ENCODE measurements around the gene PARP3. TPM values are rescaled to one million over a fixed set of nuclear protein-coding genes. Genes with fewer than 3 reads are reported as not detected.

PARP3 gene
- total RNA-seq, 1 experiment from 2014 or later, result 17.5 TPM

- no peak for ATAC-seq
- no peaks in the 10 kb centered on the region for H3K27me3 ChIP-seq (ENCODE audit: insufficient read depth, low read length)
- intact Hi-C loops (cut with micrococcal nuclease), result no loop called here
- no peak overlapping the region for H3K4me2 ChIP-seq (ENCODE audit: low read length)
- TF ChIP-seq POLR2AphosphoS5 (IDR thresholded peaks at IDR 0.05; ENCODE audit: low read depth, low read length) (no peak), CEBPB (IDR thresholded peaks at IDR 0.05; ENCODE audit: low read depth) (no peak), EZH2phosphoT487 (IDR thresholded peaks at IDR 0.05; ENCODE audit: borderline replicate concordance) (no peak), RAD21 (IDR thresholded peaks at IDR 0.05; ENCODE audit: low read depth) (no peak)
- H3K36me3 ChIP-seq (ENCODE audit: control insufficient read depth in 1 of 2, insufficient read depth in 2 of 2, low read length in 2 of 2), result no peaks in the 10 kb centered on the region
- BruUV-seq (replicated peaks), result no TSS peak
- no peak overlapping the region for H3K27ac ChIP-seq (ENCODE audit: low read depth, low read length)
- no peaks in the 10 kb centered on the region for H3K9me2 ChIP-seq (ENCODE audit: insufficient read depth)
- ChIA-PET CTCF (no interaction called here), POLR2A (no interaction called here), RAD21 (ENCODE audit: low non-redundant PET in 1 of 2, low total read pairs in 2 of 2, uncharacterized antibody in 2 of 2, unreplicated experiment in 2 of 2) (no interaction called here)
- no peaks in the 10 kb centered on the region for H3K9me3 ChIP-seq (ENCODE audit: control insufficient read depth in 1 of 2, insufficient read depth in 1 of 2, low read depth in 1 of 2, low read length in 2 of 2)
- no peaks in the 10 kb centered on the region for H3K79me2 ChIP-seq (ENCODE audit: insufficient read depth, low read length)
- no peak overlapping the region for H2AFZ ChIP-seq (ENCODE audit: low read depth, low read length, poor library complexity, severe bottlenecking)
- DNase-seq (ENCODE audit: low read depth, low spot score), result no peak
- H3K9ac ChIP-seq (ENCODE audit: low read length), result no peak overlapping the region
- no peaks in the 10 kb centered on the region for H4K20me1 ChIP-seq (ENCODE audit: insufficient read depth)
- no peak overlapping the region for H3K4me3 ChIP-seq (replicated peaks in 1 of 2; ENCODE audit: low read depth in 1 of 2, low read length in 2 of 2)
- no peaks in the 10 kb centered on the region for H3K4me1 ChIP-seq (ENCODE audit: control insufficient read depth in 1 of 2, insufficient read depth in 2 of 2, low read length in 2 of 2)
Observed at GRCh38 chr3:51949121-51949520, 7.0 kb downstream of the PARP3 start.

- no peaks in the 10 kb centered on the region for H3K9me2 ChIP-seq (ENCODE audit: insufficient read depth)
- no peaks in the 10 kb centered on the region for H3K36me3 ChIP-seq (ENCODE audit: control insufficient read depth in 1 of 2, insufficient read depth in 2 of 2, low read length in 2 of 2)
- no peak for DNase-seq (ENCODE audit: low read depth, low spot score)
- intact Hi-C loops (cut with micrococcal nuclease), result no loop called here
- ChIA-PET POLR2A (no interaction called here), RAD21 (ENCODE audit: low non-redundant PET in 1 of 2, low total read pairs in 2 of 2, uncharacterized antibody in 2 of 2, unreplicated experiment in 2 of 2) (no interaction called here), CTCF (interaction anchor here (2.2 kb wide), 1 partner anchor 22 kb away, joined by 8 read pairs; the partner anchor contains the start of gene ABHD14B)
- no peak overlapping the region for H3K27ac ChIP-seq (ENCODE audit: low read depth, low read length)
- no peak overlapping the region for H3K4me3 ChIP-seq (replicated peaks in 1 of 2; ENCODE audit: low read depth in 1 of 2, low read length in 2 of 2)
- no peak overlapping the region for H3K9ac ChIP-seq (ENCODE audit: low read length)
- H4K20me1 ChIP-seq (ENCODE audit: insufficient read depth), result no peaks in the 10 kb centered on the region
- no peak overlapping the region for H2AFZ ChIP-seq (ENCODE audit: low read depth, low read length, poor library complexity, severe bottlenecking)
- H3K79me2 ChIP-seq (ENCODE audit: insufficient read depth, low read length), result no peaks in the 10 kb centered on the region
- BruUV-seq (replicated peaks), result no TSS peak
- no peaks in the 10 kb centered on the region for H3K9me3 ChIP-seq (ENCODE audit: control insufficient read depth in 1 of 2, insufficient read depth in 1 of 2, low read depth in 1 of 2, low read length in 2 of 2)
- no peak for ATAC-seq
- H3K27me3 ChIP-seq (ENCODE audit: insufficient read depth, low read length), result no peaks in the 10 kb centered on the region
- no peak for TF ChIP-seq SP1 (IDR thresholded peaks at IDR 0.05; ENCODE audit: low read depth)
- H3K4me2 ChIP-seq (ENCODE audit: low read length), result no peak overlapping the region
- H3K4me1 ChIP-seq (ENCODE audit: control insufficient read depth in 1 of 2, insufficient read depth in 2 of 2, low read length in 2 of 2), result no peaks in the 10 kb centered on the region
Observed at GRCh38 chr3:51950899-51951298, 8.7 kb downstream of the PARP3 start.
